Activated naive CD8-positive, alpha-beta T cell treated with anti-CD3 and anti-CD28 coated beads for 36 hours (primary cell): Measurements from ENCODE around the gene TMEM131. TPM values are rescaled to one million over a fixed set of nuclear protein-coding genes. Genes with fewer than 3 reads are reported as not detected.
"Not testable (repeated sequence)": the region's sequence is repeated elsewhere in the genome, so short reads cannot be mapped to it uniquely, and the experiment has no call there.

Experiments
- DNase-seq: peaks from one replicate; pipeline ENCODE4 v3.0.0; 2021
- H3K27ac Mint-ChIP-seq: one replicate; pipeline ENCODE4 v1.8.0; 2022; ENCODE audit warnings: mild to moderate bottlenecking, moderate library complexity, mixed read lengths
- H3K27me3 Mint-ChIP-seq: one replicate; pipeline ENCODE4 v1.8.0; 2022; ENCODE audit warnings: mild to moderate bottlenecking, mixed read lengths
- H3K36me3 Mint-ChIP-seq: one replicate; pipeline ENCODE4 v1.8.0; 2021; ENCODE audit warnings: mild to moderate bottlenecking, mixed read lengths
- H3K4me1 Mint-ChIP-seq: one replicate; pipeline ENCODE4 v1.8.0; 2021; ENCODE audit warnings: mixed read lengths
- H3K4me3 Mint-ChIP-seq: one replicate; pipeline ENCODE4 v1.8.0; 2022; ENCODE audit warnings: mild to moderate bottlenecking, moderate library complexity, mixed read lengths
- H3K9me3 Mint-ChIP-seq: one replicate; pipeline ENCODE4 v1.8.0; 2022; ENCODE audit warnings: mixed read lengths
- total RNA-seq, 2 experiments: library from RNA; stranded (reverse); gene quantifications; one replicate each; pipeline ENCODE4 v1.2.3, GENCODE V29; 2021

TMEM131 gene
- total RNA-seq, 2 experiments from 2014 or later = 25.2 to 27.9 TPM

DNA sequence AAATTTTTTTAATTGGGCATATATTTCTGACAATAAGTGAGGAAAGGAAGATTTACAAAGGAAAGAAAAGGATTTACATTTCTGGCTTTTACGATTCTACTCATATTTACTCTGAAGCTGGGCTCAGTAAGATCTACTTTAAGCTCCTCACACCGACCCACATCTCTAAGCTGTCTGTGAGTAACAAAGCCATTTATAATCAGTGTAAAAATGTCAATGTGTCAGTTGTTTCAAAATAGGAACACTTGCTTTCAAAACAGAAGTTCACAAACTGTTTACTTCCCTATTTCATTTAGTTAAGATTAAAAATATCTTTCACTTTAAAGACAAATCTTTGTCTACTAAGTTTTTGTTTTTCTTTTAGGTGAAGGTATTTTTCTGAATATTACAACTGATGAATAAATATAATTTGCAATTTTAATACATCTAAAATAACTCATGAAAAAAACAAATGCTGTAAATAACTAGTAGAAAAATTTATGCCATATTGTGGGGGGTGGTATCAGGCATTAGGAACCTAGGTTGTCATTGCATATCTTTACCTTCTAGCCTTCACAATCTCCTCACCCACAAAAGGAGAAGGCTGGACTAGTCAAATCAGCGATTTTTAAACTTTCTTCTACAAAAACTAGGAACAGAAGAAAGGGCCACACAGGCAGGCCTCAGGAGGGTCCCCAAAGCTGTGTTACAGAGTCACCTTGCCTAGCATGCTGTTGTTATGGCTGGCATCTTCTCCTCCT is 64.5 kb downstream of the TMEM131 start:
- Mint-ChIP-seq H3K4me1 (peaks cover 48% of the 10 kb centered on the region), H3K27ac (no peak overlapping the region), H3K9me3 (peaks cover 2% of the 10 kb centered on the region), H3K27me3 (no peaks in the 10 kb centered on the region), H3K4me3 (no peak overlapping the region), H3K36me3 (peaks cover 11% of the 10 kb centered on the region)
- no peak for DNase-seq

DNA sequence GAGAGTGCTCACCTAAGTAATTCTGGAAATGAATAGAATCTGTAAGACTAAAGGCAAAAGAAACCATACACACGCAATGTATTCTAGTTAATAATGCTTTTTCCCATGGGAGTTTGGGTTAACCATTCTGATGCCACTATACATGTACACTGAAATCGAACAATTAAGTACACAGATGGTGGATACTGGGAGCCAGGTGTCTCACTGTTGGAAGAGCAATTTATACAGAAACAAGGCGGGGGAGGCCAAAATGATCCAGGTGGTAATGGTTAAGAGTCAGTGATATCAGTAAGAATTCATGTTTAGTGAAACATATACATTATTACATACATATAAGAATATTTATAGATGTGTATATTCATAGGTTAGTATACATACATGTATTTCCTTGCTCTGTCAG is 67.2 kb downstream of the TMEM131 start:
- peaks cover 28% of the 10 kb centered on the region for H3K4me1 Mint-ChIP-seq
- no peak for DNase-seq
- H3K36me3 Mint-ChIP-seq = peaks cover 15% of the 10 kb centered on the region
- no peak overlapping the region for H3K4me3 Mint-ChIP-seq
- peaks cover 2% of the 10 kb centered on the region for H3K9me3 Mint-ChIP-seq
- H3K27me3 Mint-ChIP-seq = no peaks in the 10 kb centered on the region
- no peak overlapping the region for H3K27ac Mint-ChIP-seq

DNA sequence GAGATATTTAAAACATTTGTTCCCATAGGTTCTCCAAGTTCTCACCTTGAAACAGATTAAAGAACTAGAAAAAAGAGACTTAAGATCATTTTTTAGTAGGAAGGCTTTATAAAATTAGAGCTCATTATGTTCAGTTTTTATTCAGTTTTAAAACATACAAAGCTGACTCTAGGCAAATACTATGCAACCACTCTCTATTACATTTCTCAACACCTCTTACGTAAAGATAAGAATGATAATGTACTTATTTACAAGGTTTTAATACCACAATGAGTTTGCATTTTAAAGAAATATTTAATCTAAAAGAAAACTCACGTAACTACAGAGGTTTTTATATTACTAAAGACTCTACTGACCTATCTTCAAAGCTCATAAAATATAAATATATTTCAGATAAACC is 68.8 kb downstream of the TMEM131 start:
- Mint-ChIP-seq H3K36me3 (peaks cover 19% of the 10 kb centered on the region), H3K27me3 (no peaks in the 10 kb centered on the region), H3K9me3 (no peaks in the 10 kb centered on the region), H3K27ac (no peak overlapping the region), H3K4me1 (peaks cover 20% of the 10 kb centered on the region), H3K4me3 (no peak overlapping the region)
- no peak for DNase-seq

GRCh38 chr2:97924194-97924593 is 71.6 kb downstream of the TMEM131 start:
- no peak overlapping the region for H3K27ac Mint-ChIP-seq
- H3K36me3 Mint-ChIP-seq = peaks cover 44% of the 10 kb centered on the region
- H3K9me3 Mint-ChIP-seq = peaks cover 6% of the 10 kb centered on the region
- no peak overlapping the region for H3K4me3 Mint-ChIP-seq
- peaks cover 6% of the 10 kb centered on the region for H3K4me1 Mint-ChIP-seq
- DNase-seq = no peak
- no peaks in the 10 kb centered on the region for H3K27me3 Mint-ChIP-seq

DNA sequence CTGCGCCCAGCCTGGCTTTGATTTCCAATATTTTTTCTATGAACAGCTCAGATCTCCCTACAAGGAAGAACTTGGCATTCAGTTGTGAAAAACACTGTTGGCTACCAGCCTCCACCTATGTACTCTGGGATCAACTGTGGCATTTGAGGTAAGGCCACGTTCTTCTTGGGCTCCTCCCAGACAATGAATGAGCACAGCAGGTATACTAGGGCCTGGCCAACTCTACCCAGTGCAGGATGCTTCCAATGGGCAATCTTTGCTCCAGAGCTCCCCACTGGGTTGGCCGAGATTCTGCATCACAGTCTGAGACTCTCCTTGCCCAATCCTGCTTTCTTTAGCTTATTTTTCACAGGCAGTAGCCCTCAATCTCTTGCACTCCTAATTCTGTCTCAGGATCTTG is 75.9 kb downstream of the TMEM131 start:
- Mint-ChIP-seq H3K36me3 (peaks cover 54% of the 10 kb centered on the region), H3K9me3 (peaks cover 12% of the 10 kb centered on the region)

GRCh38 chr2:97918818-97919217 is 76.9 kb downstream of the TMEM131 start:
- H3K27me3 Mint-ChIP-seq = no peaks in the 10 kb centered on the region
- H3K9me3 Mint-ChIP-seq = peaks cover 12% of the 10 kb centered on the region
- H3K27ac Mint-ChIP-seq = no peak overlapping the region

More for the DNA sequence above, 75.9 kb downstream of the TMEM131 start:
- H3K27ac Mint-ChIP-seq = no peak overlapping the region
- DNase-seq = no peak
- no peaks in the 10 kb centered on the region for H3K27me3 Mint-ChIP-seq
- H3K4me3 Mint-ChIP-seq = no peak overlapping the region
- peaks cover 12% of the 10 kb centered on the region for H3K4me1 Mint-ChIP-seq

DNA sequence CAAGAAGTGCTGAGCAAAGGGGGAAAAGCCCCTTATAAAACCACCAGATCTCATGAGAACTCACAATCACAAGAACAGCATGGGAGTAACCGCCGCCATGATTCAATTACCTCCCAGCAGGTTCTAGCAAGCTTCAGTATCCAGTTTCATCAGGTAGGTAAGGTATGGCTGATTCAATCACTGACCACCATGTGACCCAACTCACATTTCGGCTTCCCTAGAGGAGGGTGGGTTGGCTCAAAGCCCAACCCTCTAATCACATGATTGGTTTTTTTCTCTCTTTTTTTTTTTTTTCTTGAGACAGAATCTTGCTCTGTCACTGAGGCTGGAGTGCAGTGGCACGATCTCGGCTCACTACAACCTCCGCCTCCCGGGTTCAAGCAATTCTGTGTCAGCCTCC is 78.1 kb downstream of the TMEM131 start:
- not testable (repeated sequence) for H3K27ac Mint-ChIP-seq, H3K4me3 Mint-ChIP-seq, H3K27me3 Mint-ChIP-seq, DNase-seq
- peaks cover 56% of the 10 kb centered on the region for H3K36me3 Mint-ChIP-seq
- peaks cover 19% of the 10 kb centered on the region for H3K4me1 Mint-ChIP-seq
- H3K9me3 Mint-ChIP-seq = peaks cover 12% of the 10 kb centered on the region

More at GRCh38 chr2:97918818-97919217, 76.9 kb downstream of the TMEM131 start:
- Mint-ChIP-seq H3K4me1 (peaks cover 19% of the 10 kb centered on the region), H3K4me3 (no peak overlapping the region), H3K36me3 (peaks cover 56% of the 10 kb centered on the region)
- DNase-seq = no peak

DNA sequence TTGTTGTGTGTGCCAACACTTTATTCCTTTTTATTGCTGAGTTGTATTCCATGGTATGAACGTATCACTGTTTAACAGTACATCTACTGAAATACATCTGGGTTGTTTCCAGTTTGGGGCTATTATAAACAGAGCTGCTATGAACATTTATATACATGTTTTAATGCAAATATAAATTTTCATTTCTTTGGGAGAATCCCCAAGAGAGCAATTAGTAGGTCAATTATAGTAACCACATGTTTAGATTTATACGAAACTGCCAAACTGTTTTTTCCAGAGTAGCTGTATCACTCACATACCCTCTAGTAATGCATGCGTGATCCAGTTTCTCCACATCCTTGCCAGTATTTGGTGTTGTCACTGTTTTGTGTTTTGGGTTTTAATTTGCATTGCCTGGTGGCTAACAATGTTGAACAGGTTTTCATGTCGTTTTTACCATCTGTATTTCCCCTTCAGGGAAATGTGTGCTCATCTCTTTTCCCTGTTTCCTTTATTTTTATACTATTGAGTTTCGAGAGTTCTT is 81.0 kb downstream of the TMEM131 start:
- no peak for DNase-seq
- no peak overlapping the region for H3K4me3 Mint-ChIP-seq
- H3K27ac Mint-ChIP-seq = no peak overlapping the region
- peaks cover 45% of the 10 kb centered on the region for H3K36me3 Mint-ChIP-seq
- H3K27me3 Mint-ChIP-seq = no peaks in the 10 kb centered on the region
- H3K9me3 Mint-ChIP-seq = peaks cover 6% of the 10 kb centered on the region
- H3K4me1 Mint-ChIP-seq = peaks cover 36% of the 10 kb centered on the region

GRCh38 chr2:97913846-97914245 is 81.9 kb downstream of the TMEM131 start:
- no peak for DNase-seq
- Mint-ChIP-seq H3K36me3 (peaks cover 45% of the 10 kb centered on the region), H3K27ac (no peak overlapping the region), H3K9me3 (peaks cover 5% of the 10 kb centered on the region), H3K4me3 (no peak overlapping the region), H3K4me1 (peaks cover 39% of the 10 kb centered on the region), H3K27me3 (no peaks in the 10 kb centered on the region)

- Mint-ChIP-seq H3K9me3 (no peaks in the 10 kb centered on the region), H3K27me3 (no peaks in the 10 kb centered on the region), H3K4me1 (peaks cover 33% of the 10 kb centered on the region), H3K27ac (no peak overlapping the region), H3K36me3 (peaks cover 32% of the 10 kb centered on the region), H3K4me3 (no peak overlapping the region)
- no peak for DNase-seq
Measured at GRCh38 chr2:97911922-97912575, 83.7 kb downstream of the TMEM131 start.

GRCh38 chr2:97911206-97911921 is 84.4 kb downstream of the TMEM131 start:
- Mint-ChIP-seq H3K27me3 (no peaks in the 10 kb centered on the region), H3K36me3 (peaks cover 39% of the 10 kb centered on the region), H3K4me3 (no peak overlapping the region), H3K4me1 (peaks cover 33% of the 10 kb centered on the region), H3K27ac (no peak overlapping the region), H3K9me3 (no peaks in the 10 kb centered on the region)
- no peak for DNase-seq

- DNase-seq = no peak
- Mint-ChIP-seq H3K4me1 (peaks cover 32% of the 10 kb centered on the region), H3K4me3 (no peak overlapping the region), H3K9me3 (no peaks in the 10 kb centered on the region), H3K36me3 (peaks cover 45% of the 10 kb centered on the region), H3K27me3 (no peaks in the 10 kb centered on the region), H3K27ac (no peak overlapping the region)
Measured at GRCh38 chr2:97910403-97911205, 85.1 kb downstream of the TMEM131 start.

- no peak for DNase-seq
- no peaks in the 10 kb centered on the region for H3K27me3 Mint-ChIP-seq
- H3K4me1 Mint-ChIP-seq = peaks cover 21% of the 10 kb centered on the region
- H3K9me3 Mint-ChIP-seq = no peaks in the 10 kb centered on the region
- no peak overlapping the region for H3K4me3 Mint-ChIP-seq
- H3K36me3 Mint-ChIP-seq = peaks cover 46% of the 10 kb centered on the region
- H3K27ac Mint-ChIP-seq = no peak overlapping the region
Measured at GRCh38 chr2:97908208-97908676, 87.5 kb downstream of the TMEM131 start.

- Mint-ChIP-seq H3K36me3 (peaks cover 49% of the 10 kb centered on the region), H3K27me3 (no peaks in the 10 kb centered on the region), H3K9me3 (no peaks in the 10 kb centered on the region), H3K4me3 (no peak overlapping the region), H3K4me1 (peaks cover 21% of the 10 kb centered on the region), H3K27ac (no peak overlapping the region)
- no peak for DNase-seq
Measured at GRCh38 chr2:97907369-97908100, 88.2 kb downstream of the TMEM131 start.
